ENCODE data around the gene NT5C2. TPM values are rescaled to one million over a fixed set of nuclear protein-coding genes. Genes with fewer than 3 reads are reported as not detected.

The NT5C2 gene
- polyA plus RNA-seq, 1 of the 3 experiments (the other 2 are of a cell fraction), result 29.6 TPM

GRCh38 chr10:103089493-103089892, 103.6 kb downstream of the NT5C2 start:
- H2AFZ ChIP-seq (ENCODE audit: low read depth), result no peak overlapping the region
- ChIA-PET POLR2A (no interaction called here), CTCF (no interaction called here)
- H3K4me3 ChIP-seq (ENCODE audit: low read depth in 2 of 2, low read length in 1 of 2), result no peak overlapping the region
- H3K79me2 ChIP-seq (ENCODE audit: insufficient read depth), result no peaks in the 10 kb centered on the region
- H3K27ac ChIP-seq (ENCODE audit: low read depth in 2 of 2, low read length in 1 of 2), result no peak overlapping the region
- no peak overlapping the region for H3K9ac ChIP-seq
- no peaks in the 10 kb centered on the region for H3F3A ChIP-seq (replicated peaks; ENCODE audit: insufficient read depth)
- no peaks in the 10 kb centered on the region for H3K9me3 ChIP-seq
- H3K9me2 ChIP-seq, result no peaks in the 10 kb centered on the region
- TF ChIP-seq RFX5 (IDR thresholded peaks at IDR 0.05; ENCODE audit: low read length) (no peak), POLR2AphosphoS5 (IDR thresholded peaks at IDR 0.05; ENCODE audit: low read depth, low read length) (no peak), USF2 (IDR thresholded peaks at IDR 0.05; ENCODE audit: borderline replicate concordance, low read depth, low read length) (no peak), TAF1 (IDR thresholded peaks at IDR 0.05; ENCODE audit: borderline replicate concordance, low read depth, low read length) (no peak), ZBTB33 (IDR thresholded peaks at IDR 0.05; ENCODE audit: borderline replicate concordance, low read depth) (no peak), CTCF (IDR thresholded peaks at IDR 0.05) (no peak), IRF3 (IDR thresholded peaks at IDR 0.05; ENCODE audit: low read depth, low read length) (no peak), REST (IDR thresholded peaks at IDR 0.05; ENCODE audit: low read depth, low read length) (no peak), TEAD4 (IDR thresholded peaks at IDR 0.05; ENCODE audit: borderline replicate concordance, insufficient read depth) (no peak), EP300 (IDR thresholded peaks at IDR 0.05; ENCODE audit: borderline replicate concordance in 1 of 2, low read depth in 1 of 2, low read length in 1 of 2) (no peak), USF1 (IDR thresholded peaks at IDR 0.05; ENCODE audit: borderline replicate concordance, low read depth) (no peak), YY1 (IDR thresholded peaks at IDR 0.05; ENCODE audit: low read depth) (no peak), RCOR1 (IDR thresholded peaks at IDR 0.05; ENCODE audit: low read length) (no peak), MXI1 (IDR thresholded peaks at IDR 0.05; ENCODE audit: low read depth, low read length) (no peak), FOSL2 (IDR thresholded peaks at IDR 0.05; ENCODE audit: borderline replicate concordance, low read depth) (no peak), CHD2 (IDR thresholded peaks at IDR 0.05; ENCODE audit: low read length, partially characterized antibody) (no peak), FOXJ3 (CRISPR knock-in tag; IDR thresholded peaks at IDR 0.05) (no peak), SMC3 (IDR thresholded peaks at IDR 0.05; ENCODE audit: low read depth, low read length) (no peak)
- no peaks in the 10 kb centered on the region for H3K27me3 ChIP-seq (ENCODE audit: insufficient read depth)
- no peak overlapping the region for H3K4me2 ChIP-seq
- 91% methylated on average over 10 of the region's 10 CpGs for WGBS (ENCODE audit: low lambda C conversion rate)
- H4K20me1 ChIP-seq (ENCODE audit: insufficient read depth), result no peaks in the 10 kb centered on the region
- H3K4me1 ChIP-seq (ENCODE audit: control insufficient read depth in 1 of 2, insufficient read depth in 2 of 2, low read depth in 1 of 2, low read length in 1 of 2), result no peaks in the 10 kb centered on the region
- H3K36me3 ChIP-seq (replicated peaks in 1 of 2; ENCODE audit: control insufficient read depth in 1 of 2, insufficient read depth in 2 of 2, low read length in 1 of 2), result peaks cover 88 to 91% of the 10 kb centered on the region in 2 experiments
- no peak for DNase-seq

Data from SK-N-SH (cell line).